GM13976 (cell line): ENCODE data around the gene BRD7.

Source experiments
- DNase-seq: peaks from one replicate; pipeline ENCODE4 v3.0.0; 2012; ENCODE audit warnings: low spot score
- CTCF ChIP-seq: IDR thresholded peaks from 2 replicates; pipeline ENCODE4 v1.5.1; 2012; ENCODE audit warnings: borderline replicate concordance, mild to moderate bottlenecking; ENCODE audit not compliant: insufficient read depth; ENCODE audit errors: extremely low read depth, missing control alignments, control extremely low read depth
- in situ Hi-C: fragments of 300-500 bp; cut with MboI; formaldehyde crosslinking; loops from one replicate; pipeline ENCODE4 v1.12.0; 2022; ENCODE audit warnings: low sequenced_read_pairs, mixed read lengths, inconsistent platforms; ENCODE audit not compliant: unreplicated experiment

The BRD7 gene

GRCh38 chr16:50324345-50324744 is 44.4 kb downstream of the BRD7 start:
- in situ Hi-C loops = no loop called here
- no peak for TF ChIP-seq CTCF
- no peak for DNase-seq

- in situ Hi-C loops = no loop called here
- DNase-seq = no peak
- TF ChIP-seq CTCF = no peak
Measured at GRCh38 chr16:50323335-50324011, 45.3 kb downstream of the BRD7 start.

- in situ Hi-C loops = no loop called here
- no peak for DNase-seq
Measured at GRCh38 chr16:50322333-50322732, 46.5 kb downstream of the BRD7 start.

GRCh38 chr16:50320310-50320709 is 48.5 kb downstream of the BRD7 start:
- TF ChIP-seq CTCF = no peak
- no peak for DNase-seq
- in situ Hi-C loops = no loop called here

More at GRCh38 chr16:50322333-50322732, 46.5 kb downstream of the BRD7 start:
- no peak for TF ChIP-seq CTCF

- in situ Hi-C loops = no loop called here
- no peak for TF ChIP-seq CTCF
- DNase-seq = no peak
Measured at GRCh38 chr16:50318796-50319578, 49.8 kb downstream of the BRD7 start.

- TF ChIP-seq CTCF = no peak
- in situ Hi-C loops = no loop called here
- DNase-seq = no peak
Measured at GRCh38 chr16:50316848-50317630, 51.7 kb downstream of the BRD7 start.
